WTC11 (cell line): ENCODE results near the gene GRIA4.

Experiments
- ARID4B ChIP-seq: sonication (generic); formaldehyde crosslinking; IDR thresholded peaks from 2 replicates; pipeline ENCODE4 v1.8.0; 2023; ENCODE audit warnings: missing genetic modification reagents, mild to moderate bottlenecking, borderline replicate concordance
- NFYB ChIP-seq: sonication (generic); formaldehyde crosslinking; conservative IDR thresholded peaks from 2 replicates; pipeline ENCODE4 v1.8.0; 2022; ENCODE audit warnings: low read depth, missing genetic modification reagents
- TEAD1 ChIP-seq: sonication (generic); formaldehyde crosslinking; IDR thresholded peaks from 2 replicates; pipeline ENCODE4 v1.8.0; 2022; ENCODE audit warnings: mild to moderate bottlenecking, missing genetic modification reagents
- TP53 ChIP-seq: sonication (generic); formaldehyde crosslinking; IDR thresholded peaks from 2 replicates; pipeline ENCODE4 v1.8.1; 2023; ENCODE audit warnings: mild to moderate bottlenecking, missing genetic modification reagents
- ZNF317 ChIP-seq: sonication (generic); formaldehyde crosslinking; IDR thresholded peaks from 2 replicates; pipeline ENCODE4 v1.8.1; 2023; ENCODE audit warnings: low read depth, mild to moderate bottlenecking, moderate library complexity, missing genetic modification reagents, borderline replicate concordance

DNA sequence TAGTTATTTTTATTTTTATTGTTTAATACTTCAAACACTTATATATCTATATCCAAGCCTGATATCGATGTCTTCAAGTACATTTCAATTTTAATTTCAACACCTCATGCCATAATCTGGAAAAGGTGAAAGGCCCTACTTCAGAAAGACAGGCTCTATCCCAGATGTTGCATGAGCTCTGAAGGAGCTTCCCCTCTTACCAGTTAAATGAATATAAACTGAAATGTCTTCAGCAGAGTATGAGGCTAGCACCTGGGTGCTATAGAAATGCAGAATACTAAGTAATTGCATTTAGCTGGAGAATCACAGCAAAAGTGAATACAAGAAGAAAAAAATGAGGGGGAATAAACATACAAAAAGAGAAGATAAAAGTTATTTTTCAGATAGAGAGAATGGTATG is 11.5 kb upstream of the GRIA4 start:
- TF ChIP-seq ZNF317 (no peak), TP53 (CRISPR knock-in tag) (no peak), TEAD1 (CRISPR knock-in tag) (no peak), NFYB (CRISPR knock-in tag) (no peak), ARID4B (CRISPR knock-in tag) (no peak)
